GM23338 (cell line): ENCODE data around the gene ZNF70. TPM values are rescaled to one million over a fixed set of nuclear protein-coding genes. Genes with fewer than 3 reads are reported as not detected.

ENCODE experiments used
- ATAC-seq: fragments of 200-7000 bp; cut with Tn5 transposase; 3 replicates; pipeline ENCODE4 v1.9.1; 2020
- DNase-seq: peaks from one replicate; pipeline ENCODE4 v3.0.0-alpha.2; 2015; ENCODE audit warnings: low spot score
- H2AFZ ChIP-seq: fragments of 200-600 bp; sonication (generic); 2 replicates; pipeline ENCODE4 v1.8.0; 2016; ENCODE audit warnings: antibody characterized with exemption, mild to moderate bottlenecking, moderate library complexity
- H3F3A ChIP-seq: fragments of 200-600 bp; sonication (generic); replicated peaks from 2 replicates; pipeline ENCODE4 v1.8.0; 2017; ENCODE audit warnings: antibody characterized with exemption, mixed run types, low read depth
- H3K27ac ChIP-seq: fragments of 200-600 bp; sonication (generic); 2 replicates; pipeline ENCODE4 v1.6.1; 2016; ENCODE audit warnings: low read depth
- H3K27me3 ChIP-seq: fragments of 200-600 bp; sonication (generic); 2 replicates; pipeline ENCODE4 v1.8.0; 2016; ENCODE audit warnings: mild to moderate bottlenecking, mixed run types, moderate library complexity; ENCODE audit not compliant: insufficient read depth
- H3K36me3 ChIP-seq: fragments of 200-600 bp; sonication (generic); 2 replicates; pipeline ENCODE4 v1.8.0; 2016; ENCODE audit warnings: mild to moderate bottlenecking; ENCODE audit not compliant: insufficient read depth
- H3K4me1 ChIP-seq: fragments of 200-600 bp; sonication (generic); 2 replicates; pipeline ENCODE4 v1.8.0; 2016; ENCODE audit warnings: mild to moderate bottlenecking, moderate library complexity; ENCODE audit not compliant: insufficient read depth
- H3K4me2 ChIP-seq: fragments of 200-600 bp; sonication (generic); 2 replicates; pipeline ENCODE4 v1.7.1; 2017; ENCODE audit warnings: mixed run types
- H3K4me3 ChIP-seq: fragments of 200-600 bp; sonication (generic); 2 replicates; pipeline ENCODE4 v1.6.1; 2016; ENCODE audit warnings: mixed run types
- H3K79me2 ChIP-seq: fragments of 200-600 bp; sonication (generic); replicated peaks from 2 replicates; pipeline ENCODE4 v1.8.0; 2017; ENCODE audit warnings: mild to moderate bottlenecking; ENCODE audit not compliant: insufficient read depth
- H3K9me2 ChIP-seq: fragments of 200-600 bp; sonication (generic); 2 replicates; pipeline ENCODE4 v1.8.0; 2017; ENCODE audit not compliant: insufficient read depth
- H4K20me1 ChIP-seq: fragments of 200-600 bp; sonication (generic); replicated peaks from 2 replicates; pipeline ENCODE4 v1.8.0; 2017; ENCODE audit warnings: mild to moderate bottlenecking; ENCODE audit not compliant: insufficient read depth
- H3K27ac Mint-ChIP-seq: 2 replicates; pipeline ENCODE4 v1.8.0; 2020; ENCODE audit warnings: inconsistent platforms, mild to moderate bottlenecking, moderate library complexity, mixed read lengths
- H3K27me3 Mint-ChIP-seq: 3 replicates; pipeline ENCODE4 v1.8.0; 2022; ENCODE audit warnings: low read depth, mild to moderate bottlenecking, moderate library complexity, mixed read lengths, inconsistent platforms; ENCODE audit not compliant: insufficient read depth, poor library complexity
- H3K36me3 Mint-ChIP-seq: 3 replicates; pipeline ENCODE4 v1.8.0; 2021; ENCODE audit warnings: low read depth, mild to moderate bottlenecking, inconsistent platforms, moderate library complexity, mixed read lengths
- H3K4me1 Mint-ChIP-seq: 3 replicates; pipeline ENCODE4 v1.8.0; 2020; ENCODE audit warnings: mild to moderate bottlenecking, inconsistent platforms, mixed read lengths
- H3K4me3 Mint-ChIP-seq: 3 replicates; pipeline ENCODE4 v1.8.0; 2021; ENCODE audit warnings: moderate library complexity, mild to moderate bottlenecking, inconsistent platforms, mixed read lengths
- H3K9me3 Mint-ChIP-seq: 3 replicates; pipeline ENCODE4 v1.8.0; 2020; ENCODE audit warnings: moderate library complexity, mild to moderate bottlenecking, inconsistent platforms, mixed read lengths
- CREB1 ChIP-seq: fragments of 250-450 bp; sonication (Bioruptor Pico); IDR thresholded peaks from 2 replicates; pipeline ENCODE4 v1.5.0; 2020; ENCODE audit warnings: low read depth, mild to moderate bottlenecking, moderate library complexity
- CTCF ChIP-seq, 2 experiments: fragments of 200-600 bp in 1 of 2; sonication (generic) in 1 of 2; conservative IDR thresholded peaks; 2 replicates each; pipeline versions ENCODE4 v1.5.1 to v1.6.1; 2016 to 2017; ENCODE audit warnings: antibody characterized with exemption in 2 of 2, low read depth in 2 of 2, mild to moderate bottlenecking in 2 of 2, moderate library complexity in 1 of 2
- JUNB ChIP-seq: IDR thresholded peaks from one replicate; pipeline ENCODE4 v1.6.1; 2016; ENCODE audit warnings: antibody characterized with exemption; ENCODE audit not compliant: unreplicated experiment
- NANOG ChIP-seq: IDR thresholded peaks from 2 replicates; pipeline ENCODE4 v1.6.1; 2016; ENCODE audit warnings: antibody characterized with exemption, borderline replicate concordance
- POLR2AphosphoS5 ChIP-seq: IDR thresholded peaks from 2 replicates; pipeline ENCODE4 v1.6.1; 2016; ENCODE audit warnings: antibody characterized with exemption, low read depth
- ZNF462 ChIP-seq: fragments of 250-450 bp; sonication (Bioruptor Pico); IDR thresholded peaks from 2 replicates; pipeline ENCODE4 v1.5.0; 2020; ENCODE audit warnings: mild to moderate bottlenecking, moderate library complexity
- polyA plus RNA-seq: library from polyadenylated mRNA; unstranded; fragments of >200 nt; fragmentation: Nextera tagmentation; extraction: Ambion mirVana; gene quantifications from 2 replicates; pipeline ENCODE4 v1.2.1, GENCODE V29; 2016
- total RNA-seq: library from RNA; depleted of rRNA; stranded (reverse); fragments of >200 nt; shearing (Covaris generic); gene quantifications from 2 replicates; pipeline ENCODE4 v1.2.3, GENCODE V29; 2014

The ZNF70 gene
- total and polyA plus RNA-seq, 2 experiments from 2014 or later = 0.45 to 2.6 TPM

- no peak for TF ChIP-seq ZNF462 (CRISPR knock-in tag)
- TF ChIP-seq NANOG = no peak
- no peak for TF ChIP-seq CREB1 (CRISPR knock-in tag)
- TF ChIP-seq JUNB = no peak
These were observed 18.5 kb upstream of the ZNF70 start (continued) for GRCh38 chr22:23769321-23769965.

GRCh38 chr22:23767673-23768548 is 17.0 kb upstream of the ZNF70 start, which contains the start of gene CHCHD10:
Gene CHCHD10 (minus strand): TSS chr22:23767972. CDS start chr22:23767874, 98 bp downstream.
- Histone ChIP-seq H4K20me1 (no peaks in the 10 kb centered on the region), H3K4me3 (peak within 1 kb of the TSS; percentile 92), H3K9me2 (no peaks in the 10 kb centered on the region), H2AFZ (peak within 1 kb of the TSS; percentile 96), H3K4me1 (peaks cover 24% of the 10 kb centered on the region), H3K27me3 (peaks cover 20% of the 10 kb centered on the region), H3K79me2 (no peaks in the 10 kb centered on the region), H3K27ac (no peak within 1 kb of the TSS), H3F3A (peaks cover 5% of the 10 kb centered on the region), H3K36me3 (no peaks in the 10 kb centered on the region; the same call in 1 of the 2 replicates), H3K4me2 (peak within 1 kb of the TSS; percentile 99)
- no peaks in the 10 kb centered on the region for H3K9me3 Mint-ChIP-seq
- DNase-seq = peak; percentile 90
- H3K36me3 Mint-ChIP-seq = peaks cover 14% of the 10 kb centered on the region
- no peak within 1 kb of the TSS for H3K27ac Mint-ChIP-seq
- peak; percentile 52 for ATAC-seq
- peaks cover 31% of the 10 kb centered on the region for H3K27me3 Mint-ChIP-seq
- peaks cover 35% of the 10 kb centered on the region for H3K4me1 Mint-ChIP-seq
- peak within 1 kb of the TSS; percentile 83 for H3K4me3 Mint-ChIP-seq
- TF ChIP-seq CREB1 (CRISPR knock-in tag) (peak; percentile 28; the same call in 1 of the 2 replicates), POLR2AphosphoS5 (peak; percentile 60), CTCF (conservative IDR thresholded peaks at IDR 0.05; ENCODE audit: low read depth in 2 of 2) (peak; percentile 65 to 76)
